SK-N-MC (cell line): Measurements from ENCODE around the gene CTXND2.
A peak's percentile ranks its signal among the peaks of the same experiment; 100 is the strongest.

ENCODE experiments used
- DNase-seq: peaks from one replicate; pipeline ENCODE4 v3.0.0-alpha.2; 2011; ENCODE audit warnings: low read depth, low spot score
- H3K27ac ChIP-seq: fragments of 200-600 bp; sonication (generic); 2 replicates; pipeline ENCODE4 v1.5.1; 2016; ENCODE audit warnings: mixed run types
- H3K36me3 ChIP-seq: fragments of 200-600 bp; sonication (generic); 2 replicates; pipeline ENCODE4 v1.6.1; 2017; ENCODE audit warnings: antibody characterized with exemption, low read length, mixed read lengths; ENCODE audit not compliant: insufficient read depth
- H3K4me3 ChIP-seq: fragments of 200-600 bp; sonication (generic); 2 replicates; pipeline ENCODE4 v1.5.1; 2016
- H3K9ac ChIP-seq: fragments of 200-600 bp; sonication (generic); 2 replicates; pipeline ENCODE4 v1.8.0; 2017; ENCODE audit warnings: mixed run types, mixed read lengths; ENCODE audit not compliant: insufficient read length
- H3K9me3 ChIP-seq: fragments of 200-600 bp; sonication (generic); 2 replicates; pipeline ENCODE4 v1.6.1; 2017; ENCODE audit warnings: low read depth, mild to moderate bottlenecking, antibody characterized with exemption, low read length, moderate library complexity, mixed read lengths
- EZH2 ChIP-seq: fragments of 200-600 bp; sonication (generic); IDR thresholded peaks from one replicate; pipeline ENCODE4 v1.6.1; 2017; ENCODE audit warnings: antibody characterized with exemption
- FOXP2 ChIP-seq: optimal IDR thresholded peaks from 2 replicates; pipeline ENCODE3; 2011; ENCODE audit warnings: mild to moderate bottlenecking, moderate library complexity; ENCODE audit not compliant: insufficient read depth; ENCODE audit errors: extremely low read length, control extremely low read depth
- POLR2AphosphoS5 ChIP-seq: IDR thresholded peaks from 2 replicates; pipeline ENCODE4 v1.6.1; 2012; ENCODE audit warnings: mild to moderate bottlenecking, low read depth, low read length, borderline replicate concordance

The CTXND2 gene

DNA sequence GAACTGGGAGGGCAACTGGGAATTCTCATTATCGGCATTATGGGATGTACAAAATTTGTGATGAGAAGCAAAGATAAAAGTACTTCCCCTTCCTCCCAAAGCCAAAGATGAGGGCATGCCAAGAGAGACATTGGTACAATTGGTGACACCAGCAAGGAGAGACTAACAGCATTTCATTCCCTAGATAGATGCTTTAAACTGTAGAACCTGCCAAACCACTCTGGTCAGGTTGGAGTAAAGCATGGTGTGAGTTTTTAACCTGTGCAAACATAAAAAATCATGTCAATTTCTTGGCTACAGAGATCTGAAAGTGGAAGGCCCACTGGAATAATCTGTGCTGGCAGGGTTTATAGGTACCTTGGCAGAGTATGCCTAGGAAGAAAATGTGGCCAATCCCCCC lies 19.4 kb downstream of the CTXND2 start:
- no peak overlapping the region for H3K4me3 ChIP-seq
- no peaks in the 10 kb centered on the region for H3K9me3 ChIP-seq
- no peak overlapping the region for H3K27ac ChIP-seq
- DNase-seq, result no peak
- no peaks in the 10 kb centered on the region for H3K36me3 ChIP-seq
- no peak overlapping the region for H3K9ac ChIP-seq
- no peak for TF ChIP-seq EZH2
- TF ChIP-seq POLR2AphosphoS5, result no peak
- no peak for TF ChIP-seq FOXP2

DNA sequence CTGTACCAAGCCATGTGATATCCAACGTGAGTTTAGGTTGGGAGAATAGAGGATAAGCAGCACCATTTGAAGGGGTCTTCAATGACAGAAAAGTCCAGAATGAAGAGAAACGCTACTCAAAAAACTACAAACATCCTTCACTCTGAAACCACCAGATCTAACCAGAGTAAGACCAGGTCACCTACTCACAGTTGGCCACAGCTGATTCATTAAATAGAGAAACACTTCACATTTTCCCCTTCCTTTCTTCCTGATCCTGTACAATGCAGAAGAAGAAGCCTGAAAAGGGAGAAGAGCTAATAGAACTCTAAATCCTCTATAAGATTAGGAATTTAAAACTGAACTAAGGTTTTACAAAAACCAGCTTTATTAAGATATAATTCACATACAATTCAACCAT lies 19.9 kb downstream of the CTXND2 start:
- H3K9ac ChIP-seq, result no peak overlapping the region
- H3K4me3 ChIP-seq, result no peak overlapping the region
- H3K9me3 ChIP-seq, result no peaks in the 10 kb centered on the region
- TF ChIP-seq POLR2AphosphoS5, result no peak
- TF ChIP-seq EZH2, result no peak
- no peak for TF ChIP-seq FOXP2
- DNase-seq, result no peak
- no peak overlapping the region for H3K27ac ChIP-seq
- no peaks in the 10 kb centered on the region for H3K36me3 ChIP-seq

DNA sequence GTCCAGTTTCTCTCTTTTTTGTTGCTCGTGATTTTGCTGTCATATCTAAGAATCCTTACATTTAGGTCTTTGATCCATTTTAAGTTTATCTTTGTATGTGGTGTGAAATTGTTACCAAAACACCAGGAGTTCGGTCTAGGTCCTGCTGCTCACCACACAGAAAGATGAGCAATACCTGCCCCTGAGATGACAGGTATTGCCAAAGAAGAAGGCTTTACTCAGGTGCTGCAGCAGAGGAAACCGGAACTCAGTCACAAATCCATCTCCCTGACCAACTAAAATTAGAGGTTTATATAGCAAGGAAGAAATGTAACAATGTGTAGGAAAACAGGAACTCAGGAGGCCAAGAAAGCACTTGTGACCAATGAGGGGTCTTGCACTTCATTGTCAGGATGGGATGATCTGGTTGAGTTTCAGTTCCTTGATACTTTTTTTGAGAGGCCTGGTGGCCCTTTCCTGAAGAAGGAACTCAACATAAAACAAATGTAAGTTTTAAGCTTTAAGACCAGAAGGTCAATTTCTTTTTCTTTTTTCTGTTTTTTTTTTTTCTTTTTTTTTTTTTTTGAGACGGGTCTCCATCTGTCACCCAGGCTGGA lies 22.7 kb downstream of the CTXND2 start:
- Histone ChIP-seq H3K9me3 (no peaks in the 10 kb centered on the region), H3K36me3 (no peaks in the 10 kb centered on the region), H3K27ac (no peak overlapping the region), H3K9ac (no peak overlapping the region), H3K4me3 (no peak overlapping the region)
- TF ChIP-seq POLR2AphosphoS5 (no peak), FOXP2 (no peak), EZH2 (no peak)
- no peak for DNase-seq

DNA sequence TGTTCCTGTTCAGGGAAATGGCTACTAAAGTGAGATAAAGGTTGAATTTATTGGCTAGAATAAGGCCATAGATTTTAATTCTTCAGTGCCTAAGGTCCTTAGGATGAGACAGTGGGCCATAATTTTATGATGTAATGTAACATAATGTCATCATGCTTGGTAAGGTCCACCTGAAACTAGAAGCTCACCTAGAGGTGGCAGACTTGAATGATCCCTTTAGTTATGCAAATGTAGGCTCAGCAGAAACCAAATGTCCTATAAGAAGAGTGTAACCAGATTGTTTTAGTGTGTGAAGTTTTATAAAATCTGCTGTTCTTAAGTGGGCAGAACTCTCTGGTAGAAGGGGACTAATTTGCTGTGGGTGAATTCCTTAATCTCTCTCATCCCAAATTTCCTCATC lies 25.7 kb downstream of the CTXND2 start:
- TF ChIP-seq EZH2 (no peak), FOXP2 (no peak), POLR2AphosphoS5 (no peak)
- no peak overlapping the region for H3K9ac ChIP-seq
- H3K36me3 ChIP-seq, result no peaks in the 10 kb centered on the region
- H3K4me3 ChIP-seq, result no peak overlapping the region
- H3K27ac ChIP-seq, result no peak overlapping the region
- no peak for DNase-seq
- no peaks in the 10 kb centered on the region for H3K9me3 ChIP-seq

DNA sequence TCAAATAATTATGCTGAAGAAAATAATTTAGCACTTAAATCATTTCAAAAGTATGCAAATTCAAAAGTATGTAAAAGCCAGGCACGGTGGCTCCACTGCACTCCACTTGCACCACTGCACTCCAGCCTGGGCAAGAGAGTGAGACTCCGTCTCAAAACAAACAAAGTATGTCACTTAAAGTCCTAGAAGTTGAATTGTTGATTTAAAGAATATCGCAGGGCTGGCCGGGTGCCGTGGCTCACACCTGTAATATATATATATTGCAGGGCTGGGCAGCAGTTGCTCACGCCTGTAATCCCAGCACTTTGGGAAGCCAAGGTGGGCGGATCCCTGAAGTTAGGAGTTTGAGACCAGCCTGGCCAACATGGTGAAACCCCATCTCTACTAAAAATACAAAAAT lies 30.5 kb downstream of the CTXND2 start:
- H3K27ac ChIP-seq, result no peak overlapping the region
- no peaks in the 10 kb centered on the region for H3K36me3 ChIP-seq
- DNase-seq, result no peak
- no peaks in the 10 kb centered on the region for H3K9me3 ChIP-seq
- no peak for TF ChIP-seq POLR2AphosphoS5
- TF ChIP-seq FOXP2, result no peak
- no peak for TF ChIP-seq EZH2
- no peak overlapping the region for H3K9ac ChIP-seq
- H3K4me3 ChIP-seq, result no peak overlapping the region

DNA sequence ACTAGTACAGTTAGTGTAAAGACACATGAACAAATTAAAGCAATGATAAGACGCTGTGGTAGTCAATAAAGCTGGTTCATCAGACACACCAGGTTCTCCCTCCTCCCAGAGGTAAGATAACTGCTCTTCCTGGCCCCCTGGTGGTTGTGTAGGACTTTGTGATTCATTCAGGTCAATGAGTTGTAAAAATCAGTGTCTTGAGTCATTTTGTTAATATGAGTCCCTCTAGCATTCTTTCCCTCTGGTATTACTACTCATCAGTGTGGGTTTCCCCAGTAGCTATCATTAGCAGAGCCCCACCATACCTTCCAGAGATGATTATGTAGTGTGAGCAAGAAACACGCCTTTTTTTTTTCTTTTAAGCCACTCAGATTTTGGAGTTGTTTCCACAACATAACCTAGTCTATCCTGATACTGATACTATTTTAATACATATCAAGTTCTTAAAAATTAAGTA lies 35.6 kb downstream of the CTXND2 start:
- no peak for TF ChIP-seq FOXP2
- TF ChIP-seq POLR2AphosphoS5, result no peak
- no peak for TF ChIP-seq EZH2
- Histone ChIP-seq H3K27ac (peak overlapping the region; percentile 65), H3K9me3 (no peaks in the 10 kb centered on the region), H3K36me3 (peaks cover 3% of the 10 kb centered on the region), H3K4me3 (no peak overlapping the region), H3K9ac (no peak overlapping the region)
- DNase-seq, result peak; percentile 56

DNA sequence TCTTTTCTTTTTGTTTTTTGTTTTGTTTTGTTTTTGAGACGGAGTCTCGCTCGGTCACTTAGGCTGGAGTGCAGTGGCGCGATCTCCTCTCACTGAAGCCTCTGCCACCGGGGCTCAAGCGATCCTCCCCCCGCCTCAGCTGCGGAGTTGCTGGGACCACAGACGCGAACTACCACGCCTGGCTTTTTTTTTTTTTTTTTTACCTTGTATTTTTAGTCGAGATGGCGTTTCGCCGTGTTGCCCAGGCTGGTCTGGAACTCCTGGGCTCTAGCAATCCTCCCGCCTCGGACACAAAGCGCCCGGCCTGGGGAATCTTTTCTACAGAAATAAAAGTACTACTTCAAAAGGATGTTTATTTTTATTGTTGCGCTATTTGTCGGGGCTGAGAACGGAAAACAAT lies 38.1 kb downstream of the CTXND2 start:
- H3K9me3 ChIP-seq, result no peaks in the 10 kb centered on the region
- no peak for DNase-seq
- no peak overlapping the region for H3K27ac ChIP-seq
- H3K4me3 ChIP-seq, result no peak overlapping the region
- no peak overlapping the region for H3K9ac ChIP-seq
- H3K36me3 ChIP-seq, result peaks cover 25% of the 10 kb centered on the region
- no peak for TF ChIP-seq FOXP2
- no peak for TF ChIP-seq EZH2
- no peak for TF ChIP-seq POLR2AphosphoS5

DNA sequence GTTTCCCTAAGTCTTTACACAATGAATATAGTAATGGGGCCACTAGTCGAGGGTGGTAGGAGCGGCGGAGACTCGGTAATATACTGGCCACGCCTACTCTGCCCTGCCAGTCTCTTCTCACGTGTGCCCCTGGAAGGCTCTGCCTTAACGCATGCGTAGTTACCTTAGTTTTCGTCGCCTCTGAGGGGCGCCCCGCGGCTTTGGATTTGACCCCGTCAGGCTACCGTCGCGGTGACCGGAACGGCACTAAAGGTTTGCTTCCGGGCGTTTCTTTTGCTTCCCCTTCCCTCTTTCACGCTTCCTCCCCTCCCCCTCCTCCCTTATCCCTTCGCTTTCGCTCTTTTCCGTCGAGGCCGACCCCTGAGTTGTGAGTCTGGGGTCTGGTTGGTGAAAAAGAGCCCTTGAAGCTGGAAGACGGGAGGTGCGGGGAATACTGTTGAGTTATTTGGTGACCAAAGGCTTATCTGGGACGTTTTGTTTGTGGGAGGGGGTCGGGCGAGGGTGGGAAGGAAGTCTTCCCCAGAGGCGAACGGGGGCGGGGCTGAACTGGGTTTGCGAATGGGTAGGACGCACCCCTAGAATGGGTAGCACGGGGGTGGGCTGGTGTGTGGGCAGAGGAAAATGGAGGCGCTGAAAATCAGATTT lies 39.3 kb downstream of the CTXND2 start, which contains the start of gene SETDB1:
SETDB1 (plus strand) TSS at position 267 of the 645 bp plus-strand sequence. CDS start 1,352 bp downstream, outside the sequence.
- H3K4me3 ChIP-seq, result peak within 1 kb of the TSS; percentile 100
- peak; percentile 78 for DNase-seq
- H3K9me3 ChIP-seq, result 0 out of 2 replicates have a peak, but pooled peaks cover 4% of the 10 kb centered on the region
- peak within 1 kb of the TSS; percentile 92 for H3K9ac ChIP-seq
- no peak for TF ChIP-seq EZH2
- TF ChIP-seq POLR2AphosphoS5, result peak; percentile 77
- TF ChIP-seq FOXP2, result peak; percentile 75
- peak within 1 kb of the TSS; percentile 97 for H3K27ac ChIP-seq
- peaks cover 36% of the 10 kb centered on the region for H3K36me3 ChIP-seq
